NCI-H2227 treated with DMSO at 0.1 percent for 48 hours (cell line): ENCODE results near the gene OR13A1.
"Not testable (repeated sequence)": the region's sequence is repeated elsewhere in the genome, so short reads cannot be mapped to it uniquely, and the experiment has no call there.

ENCODE experiments used
- DNase-seq: peaks from one replicate; lab custom pipeline; 2025; lab: John Stamatoyannopoulos, UW

OR13A1 gene, protein sequence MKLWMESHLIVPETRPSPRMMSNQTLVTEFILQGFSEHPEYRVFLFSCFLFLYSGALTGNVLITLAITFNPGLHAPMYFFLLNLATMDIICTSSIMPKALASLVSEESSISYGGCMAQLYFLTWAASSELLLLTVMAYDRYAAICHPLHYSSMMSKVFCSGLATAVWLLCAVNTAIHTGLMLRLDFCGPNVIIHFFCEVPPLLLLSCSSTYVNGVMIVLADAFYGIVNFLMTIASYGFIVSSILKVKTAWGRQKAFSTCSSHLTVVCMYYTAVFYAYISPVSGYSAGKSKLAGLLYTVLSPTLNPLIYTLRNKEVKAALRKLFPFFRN

DNA sequence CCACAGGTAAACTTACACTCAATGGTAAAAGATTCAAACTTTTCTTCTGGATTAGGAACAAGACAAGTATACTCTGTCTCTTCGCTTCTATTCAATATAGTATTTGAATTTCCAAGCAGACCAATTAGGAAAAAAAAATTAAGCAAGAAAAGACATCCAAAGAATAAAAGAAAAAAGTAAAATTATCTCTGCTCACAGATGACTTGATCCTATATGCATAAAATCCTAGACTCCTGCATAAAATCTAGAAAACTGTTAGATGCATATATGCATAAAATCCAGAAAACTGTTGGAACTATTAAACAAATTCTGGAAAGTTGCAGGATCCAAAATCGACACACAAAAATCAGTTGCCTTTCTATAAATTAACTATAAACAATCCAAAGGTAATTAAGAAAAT, at the start of gene OR13A1:
Gene OR13A1 (minus strand): TSS at position 101 of the 400 bp plus-strand sequence. CDS start 11,186 bp downstream, outside the sequence.
- no peak for DNase-seq

DNA sequence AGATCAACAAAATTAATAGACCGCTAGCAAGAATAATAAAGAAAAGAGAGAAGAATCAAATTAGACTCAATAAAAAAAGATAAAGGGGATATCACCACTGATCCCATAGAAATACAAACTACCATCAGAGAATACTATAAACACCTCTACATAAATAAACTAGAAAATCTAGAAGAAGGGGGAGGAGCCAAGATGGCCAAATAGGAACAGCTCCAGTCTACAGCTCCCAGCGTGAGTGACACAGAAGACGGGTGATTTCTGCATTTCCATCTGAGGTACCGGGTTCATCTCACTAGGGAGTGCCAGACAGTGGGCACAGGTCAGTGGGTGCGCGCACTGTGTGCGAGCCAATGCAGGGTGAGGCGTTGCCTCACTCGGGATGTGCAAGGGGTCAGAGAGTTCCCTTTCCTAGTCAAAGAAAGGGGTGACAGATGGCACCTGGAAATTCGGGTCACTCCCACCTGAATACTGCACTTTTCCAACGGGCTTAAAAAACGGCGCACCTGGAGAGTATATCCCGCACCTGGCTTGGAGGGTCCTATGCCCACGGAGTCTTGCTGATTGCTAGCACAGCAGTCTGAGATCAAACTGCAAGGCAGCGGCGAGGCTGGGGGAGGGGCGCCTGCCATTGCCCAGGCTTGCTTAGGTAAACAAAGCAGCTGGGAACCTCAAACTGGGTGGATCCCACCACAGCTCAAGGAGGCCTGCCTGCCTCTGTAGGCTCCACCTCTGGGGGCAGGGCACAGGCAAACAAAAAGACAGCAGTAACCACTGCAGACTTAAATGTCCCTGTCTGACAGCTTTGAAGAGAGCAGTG, 46.8 kb upstream of the OR13A1 start:
- not testable (repeated sequence) for DNase-seq

DNA sequence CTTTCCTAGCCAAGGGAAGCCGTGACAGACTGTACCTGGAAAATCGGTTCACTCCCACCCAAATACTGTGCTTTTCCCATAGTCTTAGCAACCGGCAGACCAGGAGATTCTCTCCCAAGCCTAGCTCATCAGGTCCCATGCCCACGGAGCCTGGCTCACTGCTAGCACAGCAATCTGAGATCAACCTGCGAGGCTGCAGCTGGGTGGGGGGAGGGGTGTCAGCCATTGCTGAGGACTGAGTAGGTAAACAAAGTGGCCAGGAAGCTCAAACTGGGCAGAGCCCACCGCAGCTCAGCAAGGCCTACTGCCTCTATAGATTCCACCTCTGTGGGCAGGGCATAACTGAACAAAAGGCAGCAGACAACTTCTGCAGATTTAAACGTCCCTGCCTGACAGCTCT, 43.6 kb upstream of the OR13A1 start:
- not testable (repeated sequence) for DNase-seq

DNA sequence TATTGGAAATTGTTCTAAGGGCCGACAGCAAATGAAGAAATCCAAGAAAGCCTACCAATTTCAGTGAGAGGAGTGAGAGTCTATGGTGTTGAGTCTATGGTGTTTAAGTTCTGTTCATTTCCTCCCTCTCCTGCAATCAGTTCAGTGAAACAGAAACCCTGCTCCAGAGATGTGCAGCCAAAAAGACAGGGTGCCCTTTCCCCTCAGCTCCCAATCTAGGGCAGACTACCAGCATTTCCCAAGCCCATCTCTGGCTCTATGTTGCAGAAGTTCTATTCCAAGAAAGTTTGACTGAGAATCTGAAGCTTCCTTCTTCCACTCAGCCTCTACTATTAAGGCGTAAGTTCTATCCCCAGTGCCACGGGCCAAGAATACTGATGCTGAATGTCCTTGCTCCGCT, 40.1 kb upstream of the OR13A1 start:
- no peak for DNase-seq

DNA sequence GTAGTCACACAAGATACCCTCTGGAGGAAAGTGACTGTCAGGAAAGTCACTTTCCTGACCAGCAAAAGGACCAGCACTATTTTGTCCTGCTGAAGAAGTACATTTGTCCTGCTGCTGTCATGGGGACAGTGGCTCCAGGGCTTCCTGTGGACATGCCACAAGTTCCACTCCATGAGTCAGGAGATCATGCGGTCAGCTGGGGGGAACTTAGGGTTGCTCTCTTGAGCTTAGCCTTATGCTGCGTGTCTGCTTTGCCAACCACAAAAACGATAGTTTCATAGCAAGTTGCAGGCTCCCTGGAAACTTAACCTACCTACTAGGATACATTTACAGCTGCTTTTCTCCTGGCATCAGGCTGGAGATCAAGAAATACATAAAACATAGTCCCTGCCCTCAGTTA, 38.9 kb upstream of the OR13A1 start:
- DNase-seq, result no peak

DNA sequence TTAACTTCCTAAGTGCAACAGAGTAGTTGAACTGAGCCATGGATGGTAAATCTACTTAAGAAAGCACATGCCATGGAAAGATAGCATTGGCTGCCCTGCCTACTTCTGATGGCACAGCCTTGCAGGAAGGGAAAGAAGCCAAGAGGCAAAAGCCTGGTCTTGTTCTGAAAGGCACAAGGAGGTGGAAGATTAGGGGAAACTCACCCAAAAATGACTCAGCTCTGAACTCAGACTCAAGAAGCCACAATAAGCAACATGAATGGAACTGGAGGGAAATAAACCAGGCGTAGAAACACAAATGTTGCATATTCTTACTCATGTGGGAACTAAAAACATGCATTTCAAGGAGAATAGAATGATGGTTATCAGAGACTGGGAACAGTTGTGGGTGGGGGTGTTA, 37.8 kb upstream of the OR13A1 start:
- no peak for DNase-seq

DNA sequence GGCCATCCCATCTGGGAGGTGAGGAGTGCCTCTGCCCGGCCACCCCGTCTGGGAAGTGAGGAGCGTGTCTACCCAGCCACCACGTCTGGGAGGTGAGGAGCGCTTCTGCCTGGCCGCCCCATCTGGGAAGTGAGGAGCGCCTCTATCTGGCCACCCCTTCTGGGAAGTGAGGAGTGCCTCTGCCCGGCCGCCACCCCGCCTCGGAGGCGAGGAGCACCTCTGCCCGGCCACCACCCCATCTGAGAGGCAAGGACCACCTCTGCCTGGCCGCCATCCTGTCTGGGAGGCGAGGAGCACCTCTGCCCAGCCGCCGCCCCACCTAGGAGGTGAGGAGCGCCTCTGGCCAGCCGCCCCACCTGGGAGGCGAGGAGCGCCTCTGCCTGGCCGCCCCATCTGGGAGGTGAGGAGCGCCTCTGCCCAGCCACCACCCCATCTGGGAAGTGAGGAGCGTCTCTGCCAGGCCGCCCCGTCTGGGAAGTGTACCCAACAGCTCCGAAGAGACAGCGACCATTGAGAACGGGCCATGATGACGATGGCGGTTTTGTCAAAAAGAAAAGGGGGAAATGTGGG, 32.9 kb upstream of the OR13A1 start:
- DNase-seq, result not testable (repeated sequence)

DNA sequence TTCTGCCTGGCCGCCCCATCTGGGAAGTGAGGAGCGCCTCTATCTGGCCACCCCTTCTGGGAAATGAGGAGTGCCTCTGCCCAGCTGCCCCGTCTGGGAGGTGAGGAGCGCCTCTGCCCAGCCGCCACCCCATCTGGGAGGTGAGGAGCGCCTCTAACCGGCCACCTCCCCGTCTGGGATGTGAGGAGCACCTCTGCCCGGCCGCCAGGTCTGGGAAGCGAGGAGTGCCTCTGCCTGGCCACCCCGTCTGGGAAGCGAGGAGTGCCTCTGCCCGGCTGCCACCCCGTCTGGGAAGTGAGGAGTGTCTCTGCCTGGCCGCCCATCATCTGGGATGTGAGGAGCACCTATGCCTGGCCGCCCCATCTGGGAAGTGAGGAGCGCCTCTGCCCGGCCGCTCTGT, 32.1 kb upstream of the OR13A1 start:
- DNase-seq, result not testable (repeated sequence)

DNA sequence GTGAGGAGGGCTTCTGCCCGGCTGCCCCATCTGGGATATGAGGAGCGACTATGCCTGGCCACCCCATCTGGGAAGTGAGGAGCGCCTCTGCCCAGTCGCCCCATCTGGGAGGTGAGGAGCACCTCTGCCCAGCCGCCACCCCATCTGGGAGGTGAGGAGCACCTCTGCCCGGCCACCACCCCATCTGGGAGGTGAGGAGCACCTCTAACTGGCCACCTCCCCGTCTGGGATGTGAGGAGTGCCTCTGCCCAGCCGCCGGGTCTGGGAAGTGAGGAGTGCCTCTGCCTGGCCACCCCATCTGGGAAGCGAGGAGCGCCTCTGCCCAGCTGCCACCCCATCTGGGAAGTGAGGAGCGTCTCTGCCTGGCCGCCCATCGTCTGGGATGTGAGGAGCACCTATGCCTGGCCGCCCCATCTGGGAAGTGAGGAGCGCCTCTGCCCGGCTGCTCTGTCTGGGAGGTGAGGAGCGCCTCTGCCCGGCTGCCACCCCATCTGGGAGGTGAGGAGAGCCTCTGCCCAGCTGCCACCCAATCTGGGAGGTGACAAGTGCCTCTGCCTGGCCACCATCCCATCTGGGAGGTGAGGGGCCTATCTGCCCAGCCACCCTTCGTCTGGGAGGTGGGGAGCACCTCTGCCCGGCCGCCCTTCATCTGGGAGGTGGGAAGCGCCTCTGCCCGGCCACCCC, 31.4 kb upstream of the OR13A1 start:
- not testable (repeated sequence) for DNase-seq

DNA sequence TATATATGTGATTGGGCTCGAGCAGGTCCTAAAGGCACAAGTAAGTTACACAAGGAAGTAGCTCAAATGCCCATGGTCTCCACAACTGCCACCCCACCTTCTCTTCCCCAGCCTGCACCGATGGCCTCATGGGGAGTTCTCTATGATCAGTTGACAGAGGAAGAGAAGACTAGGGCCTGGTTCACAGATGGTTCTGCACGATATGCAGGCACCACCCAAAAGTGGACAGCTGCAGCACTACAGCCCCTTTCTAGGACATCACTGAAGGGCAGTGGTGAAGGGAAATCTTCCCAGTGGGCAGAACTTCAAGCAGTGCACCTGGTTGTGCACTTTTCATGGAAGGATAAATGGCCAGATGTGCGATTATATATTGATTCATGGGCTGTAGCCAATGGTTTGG, 25.0 kb upstream of the OR13A1 start:
- DNase-seq, result not testable (repeated sequence)

DNA sequence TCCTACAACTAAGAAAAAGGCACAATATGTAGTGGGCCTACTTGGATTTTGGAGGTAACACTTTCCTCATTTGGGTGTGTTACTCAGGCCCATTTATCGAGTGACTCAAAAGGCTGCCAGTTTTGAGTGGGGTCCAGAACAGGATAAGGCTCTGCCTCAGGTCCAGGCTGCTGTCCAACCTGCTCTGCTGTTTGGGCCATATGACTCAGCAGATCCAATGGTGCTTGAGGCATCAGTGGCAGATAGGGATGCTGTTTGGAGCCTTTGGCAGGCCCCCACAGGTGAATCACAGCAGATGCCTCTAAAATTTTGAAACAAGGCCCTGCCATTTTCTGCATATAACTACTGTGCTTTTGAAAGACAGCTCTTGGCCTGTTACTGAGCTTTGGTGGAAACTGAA, 24.5 kb upstream of the OR13A1 start:
- no peak for DNase-seq

DNA sequence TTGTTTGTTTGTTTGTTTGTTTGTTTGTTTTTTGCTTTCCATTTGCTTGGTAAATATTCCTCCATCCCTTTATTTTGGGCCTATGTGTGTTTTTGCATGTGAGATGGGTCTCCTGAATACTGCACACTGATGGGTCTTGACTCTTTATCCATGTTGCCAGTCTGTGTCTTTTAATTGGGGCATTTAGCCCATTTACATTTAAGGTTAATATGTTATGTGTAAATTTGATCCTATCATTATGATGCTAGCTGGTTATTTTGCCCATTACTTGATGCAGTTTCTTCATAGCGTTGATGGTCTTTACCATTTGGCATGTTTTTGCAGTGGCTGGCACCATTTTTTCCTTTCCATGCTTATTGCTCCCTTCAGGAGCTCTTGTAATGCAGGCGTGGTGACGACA, 16.4 kb upstream of the OR13A1 start:
- DNase-seq, result not testable (repeated sequence)

DNA sequence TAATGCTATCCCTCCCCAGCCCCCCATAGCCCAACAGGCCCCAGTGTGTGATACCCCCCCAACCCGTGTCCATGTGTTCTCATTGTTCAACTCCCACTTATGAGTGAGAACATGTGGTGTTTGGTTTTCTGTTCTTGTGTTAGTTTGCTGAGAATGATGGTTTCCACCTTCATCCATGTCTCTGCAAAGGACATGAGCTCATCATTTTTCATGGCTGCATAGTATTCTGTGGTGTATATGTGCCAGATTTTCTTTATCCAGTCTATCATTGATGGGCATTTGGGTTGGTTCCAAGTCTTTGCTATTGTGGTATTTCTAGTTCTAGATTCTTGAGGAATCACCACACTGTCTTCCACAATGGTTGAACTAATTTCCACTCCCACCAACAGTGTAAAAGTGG, 11.5 kb upstream of the OR13A1 start:
- DNase-seq, result not testable (repeated sequence)

DNA sequence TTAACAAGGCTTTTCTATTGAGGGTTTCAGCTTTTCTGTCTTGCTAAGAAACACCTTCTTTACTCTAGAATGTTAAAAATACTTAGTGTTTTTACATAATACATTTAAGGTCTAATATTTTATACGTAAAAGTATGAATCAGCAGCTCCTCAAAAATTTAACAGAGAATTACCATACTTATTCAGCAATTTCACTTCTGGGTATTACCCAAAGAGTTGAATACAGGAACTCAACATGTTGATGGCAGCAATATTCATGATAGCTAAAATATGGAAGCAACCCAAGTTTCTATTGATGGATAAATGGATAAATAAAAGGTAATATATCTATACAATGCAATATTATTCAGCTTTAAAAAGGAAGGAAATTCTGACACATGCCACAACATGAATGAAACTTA, 9.7 kb upstream of the OR13A1 start:
- DNase-seq, result no peak

DNA sequence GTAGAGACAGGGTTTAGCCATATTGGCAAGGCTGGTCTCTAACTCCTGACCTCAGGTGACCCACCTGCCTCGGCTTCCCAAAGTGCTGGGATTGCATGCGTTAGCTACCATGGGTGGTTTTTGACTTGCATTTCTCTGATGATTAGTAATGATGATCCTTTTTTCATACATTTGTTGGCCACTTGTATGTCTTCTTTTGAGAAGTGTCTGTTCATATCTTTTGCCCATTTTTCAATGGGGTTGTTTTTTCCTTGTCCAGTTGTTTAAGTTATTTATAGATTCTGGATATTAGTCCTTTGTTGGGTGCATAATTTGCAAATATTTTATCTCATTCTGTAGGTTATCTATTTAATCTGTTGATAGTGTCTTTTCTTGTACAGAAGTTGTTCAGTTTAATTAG, 4.3 kb upstream of the OR13A1 start:
- no peak for DNase-seq

DNA sequence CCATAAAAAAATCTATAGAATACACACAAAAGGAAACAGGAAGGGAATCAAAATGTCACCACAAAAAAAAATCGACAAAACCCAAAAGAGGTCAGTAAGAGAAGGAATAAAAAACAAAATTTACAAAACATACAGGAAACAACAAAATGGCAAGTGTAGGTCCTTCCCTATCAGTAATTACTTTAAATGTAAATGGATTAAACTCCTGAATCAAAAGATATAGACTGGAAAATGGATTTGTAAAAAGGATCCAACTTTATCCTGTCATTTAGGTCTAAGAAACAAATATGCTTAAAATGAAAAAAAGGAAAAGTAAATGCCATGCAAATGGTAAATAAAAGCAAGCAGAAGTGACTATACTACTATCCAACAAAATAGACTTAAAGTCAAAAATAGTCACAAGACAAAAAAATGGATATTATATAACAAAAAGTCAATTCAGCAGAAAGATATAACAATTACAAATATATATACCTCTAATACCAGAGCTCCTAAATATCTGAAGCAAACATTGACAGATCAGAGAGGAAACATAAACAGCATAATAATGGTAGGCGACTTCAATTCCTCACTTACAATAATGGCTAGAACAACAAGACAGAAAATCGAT, 2.0 kb downstream of the OR13A1 start:
- no peak for DNase-seq

DNA sequence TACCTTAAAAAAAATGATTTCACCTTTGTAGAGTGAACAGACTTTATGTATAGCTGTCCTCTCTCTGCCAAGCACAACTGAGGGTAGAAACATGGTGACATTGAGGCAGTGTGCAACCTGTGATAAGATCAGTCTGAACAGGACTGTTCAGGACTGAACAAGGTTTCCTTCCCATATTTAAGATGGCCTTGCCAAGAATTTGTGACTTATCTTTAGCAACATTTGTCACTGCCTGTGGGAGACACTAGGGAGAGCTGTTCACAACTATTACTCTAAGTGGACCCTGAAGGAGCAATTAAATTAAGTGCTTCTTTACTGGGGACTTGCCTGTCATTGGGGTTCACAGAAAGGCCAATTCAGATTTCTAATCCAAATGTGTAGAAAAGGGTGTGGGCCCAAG, 6.7 kb downstream of the OR13A1 start:
- no peak for DNase-seq

DNA sequence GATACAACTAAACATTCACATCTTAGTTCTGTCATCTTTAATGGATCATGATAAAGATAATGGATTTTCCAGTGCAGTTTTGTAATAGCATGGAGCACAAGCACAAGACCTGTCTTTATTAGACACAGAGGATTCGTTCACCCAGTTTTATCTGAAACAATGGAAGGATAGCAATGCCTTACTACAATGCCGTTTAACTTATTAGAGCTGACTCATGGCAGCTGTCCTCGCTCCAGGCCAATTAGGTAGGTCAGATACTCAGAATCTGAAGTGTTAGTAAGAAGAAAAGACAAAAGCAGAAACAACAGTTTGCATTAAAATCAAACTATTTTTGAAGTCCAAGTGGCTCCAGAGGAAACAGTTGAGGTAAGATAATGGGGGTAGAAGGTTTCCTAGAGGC, 12.8 kb downstream of the OR13A1 start:
- DNase-seq, result no peak

DNA sequence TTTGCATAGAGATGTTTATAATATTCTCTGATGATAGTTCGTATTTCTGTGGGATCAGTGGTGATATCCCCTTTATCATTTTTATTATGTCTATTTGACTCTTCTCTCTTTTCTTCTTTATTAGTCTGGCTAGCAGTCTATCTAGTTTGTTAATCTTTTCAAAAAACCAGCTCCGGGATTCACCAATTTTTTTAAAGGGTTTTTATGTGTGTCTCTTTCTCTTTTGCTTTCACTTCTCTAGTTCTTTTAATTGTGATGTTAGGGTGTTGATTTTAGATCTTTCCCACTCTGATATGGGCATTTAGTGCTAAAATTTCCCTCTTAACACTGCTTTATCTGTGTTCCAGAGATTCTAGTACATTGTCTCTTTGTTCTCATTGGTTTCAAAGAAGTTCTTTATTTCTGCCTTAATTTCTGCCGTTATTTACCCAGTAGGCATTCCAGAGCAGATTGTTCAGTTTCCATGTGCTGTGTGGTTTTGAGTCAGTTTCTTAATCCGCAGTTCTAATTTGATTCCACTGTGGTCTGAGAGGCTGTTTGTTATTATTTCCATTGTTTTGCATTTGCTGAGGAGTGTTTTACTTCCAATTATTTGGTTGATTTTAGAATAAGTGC, 17.0 kb downstream of the OR13A1 start:
- DNase-seq, result not testable (repeated sequence)

DNA sequence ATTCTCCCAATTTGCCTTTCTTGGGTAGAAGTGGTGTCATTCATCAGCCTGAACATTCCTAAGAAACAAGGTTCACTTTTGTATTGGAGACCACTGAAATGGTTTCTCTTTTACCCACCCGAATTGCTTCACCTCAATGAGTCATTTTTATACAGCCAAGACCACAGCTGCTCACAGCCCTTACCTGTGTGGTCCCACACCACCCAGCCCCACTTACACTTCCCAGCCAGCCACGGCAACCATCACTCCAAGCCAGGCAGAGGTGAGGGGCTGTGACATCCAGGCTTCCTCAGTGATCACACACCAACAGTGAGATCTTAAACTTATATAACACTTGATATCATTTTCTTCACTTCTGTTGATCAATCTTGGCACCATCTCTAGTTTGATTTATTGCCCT, 20.7 kb downstream of the OR13A1 start:
- DNase-seq, result no peak

DNA sequence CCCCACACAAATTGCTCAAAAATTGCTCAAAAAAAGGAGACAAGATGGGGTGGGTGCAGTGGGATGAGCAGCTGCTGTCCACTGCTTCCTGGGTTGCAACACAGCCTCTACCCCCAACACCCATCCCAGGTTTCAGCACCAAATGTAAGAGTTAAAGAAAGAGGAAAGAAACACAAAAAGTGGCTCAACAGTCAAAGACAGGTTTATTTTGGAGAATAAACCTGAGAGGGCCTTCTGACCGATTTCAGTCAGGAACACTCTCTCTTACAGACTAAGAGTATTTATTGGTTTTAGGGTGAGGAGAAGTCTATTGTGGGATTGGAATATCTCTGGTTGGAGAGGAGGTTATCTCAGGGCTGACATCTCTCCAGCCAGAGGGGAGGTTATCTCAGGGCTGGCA, 28.4 kb downstream of the OR13A1 start:
- DNase-seq, result no peak

DNA sequence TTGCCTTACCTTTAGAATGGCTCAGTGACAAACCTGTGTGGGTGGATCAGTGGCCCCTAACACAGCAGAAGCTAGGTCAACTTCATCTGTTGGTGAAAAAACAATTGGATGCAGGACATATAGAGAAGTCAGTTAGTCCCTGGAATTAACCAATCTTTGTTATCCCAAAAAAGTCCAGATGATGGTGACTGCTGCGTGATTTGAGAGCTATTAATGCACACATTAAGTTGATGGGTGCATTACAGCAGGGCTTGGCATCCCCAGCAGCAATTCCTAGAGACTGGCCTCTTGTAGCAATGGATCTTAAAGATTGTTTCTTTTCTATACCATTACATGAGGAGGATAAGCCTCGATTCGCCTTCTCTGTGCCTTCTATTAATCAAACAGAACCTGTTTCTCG, 33.3 kb downstream of the OR13A1 start:
- DNase-seq, result no peak
